NCI-H226 (cell line): ENCODE results near the gene HTT-AS.
"Not testable (repeated sequence)": the region's sequence is repeated elsewhere in the genome, so short reads cannot be mapped to it uniquely, and the experiment has no call there.

Experiments used
- DNase-seq: peaks from one replicate; pipeline ENCODE4 v3.0.0-alpha.2; 2015

Gene HTT-AS

DNA sequence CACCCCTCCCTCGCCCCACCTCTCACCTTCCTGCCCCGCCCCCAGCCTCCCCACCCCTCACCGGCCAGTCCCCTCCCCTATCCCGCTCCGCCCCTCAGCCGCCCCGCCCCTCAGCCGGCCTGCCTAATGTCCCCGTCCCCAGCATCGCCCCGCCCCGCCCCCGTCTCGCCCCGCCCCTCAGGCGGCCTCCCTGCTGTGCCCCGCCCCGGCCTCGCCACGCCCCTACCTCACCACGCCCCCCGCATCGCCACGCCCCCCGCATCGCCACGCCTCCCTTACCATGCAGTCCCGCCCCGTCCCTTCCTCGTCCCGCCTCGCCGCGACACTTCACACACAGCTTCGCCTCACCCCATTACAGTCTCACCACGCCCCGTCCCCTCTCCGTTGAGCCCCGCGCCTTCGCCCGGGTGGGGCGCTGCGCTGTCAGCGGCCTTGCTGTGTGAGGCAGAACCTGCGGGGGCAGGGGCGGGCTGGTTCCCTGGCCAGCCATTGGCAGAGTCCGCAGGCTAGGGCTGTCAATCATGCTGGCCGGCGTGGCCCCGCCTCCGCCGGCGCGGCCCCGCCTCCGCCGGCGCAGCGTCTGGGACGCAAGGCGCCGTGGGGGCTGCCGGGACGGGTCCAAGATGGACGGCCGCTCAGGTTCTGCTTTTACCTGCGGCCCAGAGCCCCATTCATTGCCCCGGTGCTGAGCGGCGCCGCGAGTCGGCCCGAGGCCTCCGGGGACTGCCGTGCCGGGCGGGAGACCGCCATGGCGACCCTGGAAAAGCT is at the start of gene HTT-AS, which contains the start of gene HTT:
Gene HTT-AS, minus strand, starts transcription at position 461 of the 768 bp plus-strand sequence.
Gene HTT, plus strand, starts transcription at position 604 of the 768 bp plus-strand sequence. Its CDS starts 145 bp downstream, at position 749.
- DNase-seq = peak; percentile 81

- DNase-seq = no peak
These were observed 48.9 kb upstream of the HTT-AS start for GRCh38 chr4:3123181-3123671.

GRCh38 chr4:3122081-3122563 is 47.8 kb upstream of the HTT-AS start:
- no peak for DNase-seq

DNA sequence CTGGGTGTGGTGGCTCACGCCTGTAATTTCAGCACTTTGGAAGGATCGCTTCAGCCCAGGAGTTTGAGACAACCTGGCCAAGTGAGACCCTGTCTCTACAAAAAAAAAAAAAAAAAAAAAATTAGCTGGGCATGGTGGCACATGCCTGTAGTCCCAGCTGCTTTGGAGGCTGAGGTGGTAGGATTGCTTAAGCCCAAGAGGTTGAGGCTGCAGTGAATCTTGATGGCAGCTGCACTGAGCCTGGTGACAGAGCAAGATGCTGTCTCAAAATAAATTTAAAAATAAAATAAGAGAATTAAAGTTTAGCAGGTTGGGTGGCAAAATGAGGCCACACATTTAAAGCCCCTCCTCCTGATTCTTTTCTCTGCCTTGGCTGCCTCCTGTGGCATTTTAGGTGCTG is 47.3 kb upstream of the HTT-AS start:
- no peak for DNase-seq

- DNase-seq = no peak
These were observed 46.8 kb upstream of the HTT-AS start for GRCh38 chr4:3121110-3121509.

GRCh38 chr4:3119464-3119863 is 45.1 kb upstream of the HTT-AS start:
- no peak for DNase-seq

DNA sequence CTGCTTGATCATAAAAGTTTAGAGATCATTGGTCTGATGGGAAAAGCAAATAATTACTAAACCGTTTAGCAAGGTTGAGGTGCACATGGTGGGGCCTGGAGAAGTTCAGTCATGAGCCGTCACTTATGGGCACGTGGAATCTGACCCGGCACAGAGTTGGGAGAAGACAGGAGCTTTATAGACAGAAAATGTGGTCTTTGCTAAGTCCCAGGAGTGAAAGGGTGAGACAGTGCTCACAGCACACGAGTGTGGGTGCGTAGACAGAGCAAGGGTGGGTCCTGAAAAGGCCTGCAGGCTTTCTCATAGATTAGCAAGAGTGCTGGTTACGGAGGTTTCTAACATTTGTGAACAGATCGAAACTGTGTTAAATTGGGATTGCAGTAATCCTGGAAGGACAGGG is 44.0 kb upstream of the HTT-AS start:
- no peak for DNase-seq

GRCh38 chr4:3116955-3117354 is 42.6 kb upstream of the HTT-AS start:
- no peak for DNase-seq

GRCh38 chr4:3115637-3116270 is 41.4 kb upstream of the HTT-AS start:
- no peak for DNase-seq

DNA sequence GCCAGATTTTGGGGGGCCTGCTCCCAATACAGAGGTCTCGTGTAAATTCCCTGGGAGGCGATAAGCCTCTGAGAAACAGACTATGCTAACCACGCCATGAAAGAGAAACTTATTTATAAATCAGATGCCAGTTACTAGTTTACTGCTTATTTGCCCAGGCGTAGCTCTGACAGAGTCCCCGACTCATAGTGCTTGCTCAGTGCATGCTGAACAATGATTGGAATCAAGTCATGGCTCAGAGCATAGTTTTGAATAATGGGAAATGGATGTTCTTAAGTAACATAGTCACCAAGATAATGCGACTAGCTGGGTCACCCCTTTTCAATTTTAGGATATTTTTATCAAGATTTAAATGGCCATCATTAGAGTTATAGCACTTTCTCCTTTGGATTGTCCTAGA is 40.0 kb upstream of the HTT-AS start:
- DNase-seq = no peak

- DNase-seq = no peak
These were observed 38.5 kb upstream of the HTT-AS start for GRCh38 chr4:3112609-3113469.

GRCh38 chr4:3112201-3112600 is 37.9 kb upstream of the HTT-AS start:
- no peak for DNase-seq

GRCh38 chr4:3111461-3111860 is 37.1 kb upstream of the HTT-AS start:
- peak; percentile 32 for DNase-seq

DNA sequence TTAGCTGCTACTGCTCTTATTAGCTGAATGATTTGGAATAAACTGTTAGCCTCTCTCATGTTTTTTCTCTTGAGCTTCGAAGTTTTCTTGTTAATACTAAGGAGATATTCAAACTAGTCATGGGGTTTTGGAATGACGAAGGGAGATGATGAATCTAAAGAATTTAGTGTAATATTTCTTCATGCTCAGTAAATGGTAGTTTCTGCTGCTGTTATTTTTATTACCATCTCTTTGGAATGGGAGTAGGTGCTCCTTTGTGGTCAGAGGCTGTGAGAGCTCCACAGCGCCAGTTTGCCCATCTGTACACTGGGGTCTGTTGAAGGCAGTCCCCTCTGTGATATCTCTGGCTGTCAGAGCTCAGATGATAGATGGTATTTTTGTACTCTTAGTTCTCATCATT is 33.9 kb upstream of the HTT-AS start:
- no peak for DNase-seq

DNA sequence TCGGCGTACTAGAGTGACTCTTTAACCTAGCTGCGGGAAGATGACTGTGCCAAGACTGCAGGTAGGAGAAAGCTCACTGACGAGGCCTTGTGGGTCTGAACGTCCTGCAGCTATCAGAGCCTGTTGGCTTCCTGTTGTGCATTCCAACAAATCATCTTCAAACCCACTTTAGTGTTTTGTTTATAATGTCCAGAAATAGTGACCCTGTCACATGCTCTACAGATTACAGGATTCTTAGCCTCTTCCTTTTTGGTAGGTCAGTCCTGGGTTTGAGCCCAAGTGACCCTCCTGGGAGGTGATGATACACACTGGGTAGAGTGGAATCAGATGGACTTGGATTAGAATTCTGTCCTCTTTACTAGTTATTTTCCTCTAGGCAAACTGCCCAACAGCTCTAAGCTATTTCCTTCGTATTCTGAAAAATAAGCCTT is 33.4 kb upstream of the HTT-AS start:
- DNase-seq = no peak

DNA sequence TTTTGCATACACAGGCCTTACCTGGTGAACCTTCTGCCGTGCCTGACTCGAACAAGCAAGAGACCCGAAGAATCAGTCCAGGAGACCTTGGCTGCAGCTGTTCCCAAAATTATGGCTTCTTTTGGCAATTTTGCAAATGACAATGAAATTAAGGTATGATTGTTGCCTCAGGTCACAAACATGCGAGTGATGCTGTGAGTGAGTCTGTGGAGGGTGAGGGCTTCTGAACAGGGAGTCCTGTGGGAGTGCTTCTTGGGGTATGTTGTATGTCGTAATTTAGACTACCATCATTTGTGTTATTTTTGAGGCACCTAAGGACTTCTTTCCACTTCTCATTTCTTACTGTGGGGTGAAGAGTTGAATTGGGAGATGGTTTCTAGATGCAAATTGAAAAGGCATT is 32.9 kb upstream of the HTT-AS start:
- no peak for DNase-seq

DNA sequence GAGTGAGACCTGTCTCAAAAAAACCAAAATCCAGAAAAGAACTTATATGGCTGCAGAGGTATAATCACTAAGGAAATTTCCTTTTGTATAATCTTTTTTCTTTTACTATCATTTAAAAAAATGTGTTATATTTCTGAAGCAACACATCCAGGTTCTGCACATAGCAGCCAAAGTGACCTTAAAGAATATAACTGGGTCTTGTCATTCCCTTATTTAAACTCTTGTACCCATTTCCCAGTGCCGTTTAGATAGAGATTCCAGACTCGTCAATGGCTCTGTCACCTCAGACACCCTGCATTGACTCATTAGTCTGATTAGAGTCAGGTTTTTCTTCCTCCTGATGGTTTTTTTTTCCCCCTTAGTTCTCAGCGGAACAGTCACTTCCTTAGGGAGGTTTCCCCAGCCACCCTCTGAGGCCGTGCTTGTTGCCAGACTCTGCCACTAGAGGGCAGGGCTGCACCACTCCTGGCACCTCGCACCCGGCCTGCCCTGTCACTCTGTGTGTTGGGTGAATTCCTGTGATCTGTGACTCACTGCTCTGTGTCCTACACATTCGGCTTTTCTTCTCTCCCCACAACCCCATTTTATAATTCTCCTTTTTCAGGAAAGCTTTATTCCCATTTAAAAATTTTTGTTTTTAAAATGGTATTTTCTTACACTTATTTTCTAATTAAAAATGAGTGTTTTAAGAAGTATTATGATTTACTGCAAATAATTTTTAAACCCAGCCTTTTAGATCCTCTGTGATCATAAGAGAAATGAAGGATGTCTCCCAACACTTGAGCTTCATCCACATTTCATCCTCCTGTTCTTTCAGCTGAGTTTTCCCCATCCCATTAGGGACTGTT is 32.2 kb upstream of the HTT-AS start:
- peak; percentile 72 for DNase-seq

DNA sequence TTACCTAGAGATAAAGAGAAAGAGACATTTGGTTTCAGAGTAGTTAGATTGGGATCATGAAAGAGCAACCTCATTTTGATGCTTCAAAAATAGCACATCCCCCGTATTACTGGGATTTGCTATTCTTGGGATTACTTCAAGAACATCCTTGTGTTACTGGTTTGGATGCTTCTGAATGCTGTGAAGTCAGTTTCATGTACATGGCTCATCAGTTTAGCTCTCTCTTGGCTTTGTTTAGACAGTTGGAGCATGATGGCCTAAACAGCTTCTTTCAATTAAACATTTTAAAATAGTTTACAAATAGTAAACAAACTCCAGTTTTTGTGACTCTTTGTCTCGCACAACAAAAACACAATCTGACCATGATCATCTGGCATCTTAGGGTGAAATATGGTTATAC is 24.0 kb upstream of the HTT-AS start:
- no peak for DNase-seq

DNA sequence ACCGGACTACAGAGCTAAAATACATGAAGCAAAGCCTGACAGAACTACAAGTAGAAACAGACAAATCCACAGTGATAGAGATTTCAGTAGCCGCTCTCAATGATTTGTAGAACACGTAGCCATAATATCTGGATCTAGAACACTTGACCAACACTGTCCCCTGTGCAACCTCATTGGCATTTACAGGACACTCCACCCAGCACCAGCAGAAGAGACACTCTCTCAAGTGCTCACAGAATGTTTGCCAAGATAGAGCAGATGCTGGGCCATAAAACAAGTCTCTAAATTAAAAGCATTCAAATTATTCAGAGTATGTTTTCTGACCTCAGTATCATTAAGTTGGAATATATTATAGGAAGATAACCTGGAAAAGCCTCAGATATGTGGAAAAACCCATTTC is 21.9 kb upstream of the HTT-AS start:
- no peak for DNase-seq

DNA sequence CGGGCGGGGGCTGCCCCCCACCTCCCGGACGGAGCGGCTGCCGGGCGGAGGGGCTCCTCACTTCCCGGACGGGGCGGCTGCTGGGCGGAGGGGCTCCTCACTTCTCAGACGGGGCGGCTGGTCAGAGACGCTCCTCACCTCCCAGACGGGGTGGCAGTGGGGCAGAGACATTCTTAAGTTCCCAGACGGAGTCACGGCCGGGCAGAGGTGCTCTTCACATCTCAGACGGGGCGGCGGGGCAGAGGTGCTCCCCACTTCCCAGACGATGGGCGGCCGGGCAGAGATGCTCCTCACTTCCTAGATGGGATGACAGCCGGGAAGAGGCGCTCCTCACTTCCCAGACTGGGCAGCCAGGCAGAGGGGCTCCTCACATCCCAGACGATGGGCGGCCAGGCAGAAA is 20.4 kb upstream of the HTT-AS start:
- DNase-seq = not testable (repeated sequence)

GRCh38 chr4:3091464-3091863 is 17.1 kb upstream of the HTT-AS start:
- no peak for DNase-seq

DNA sequence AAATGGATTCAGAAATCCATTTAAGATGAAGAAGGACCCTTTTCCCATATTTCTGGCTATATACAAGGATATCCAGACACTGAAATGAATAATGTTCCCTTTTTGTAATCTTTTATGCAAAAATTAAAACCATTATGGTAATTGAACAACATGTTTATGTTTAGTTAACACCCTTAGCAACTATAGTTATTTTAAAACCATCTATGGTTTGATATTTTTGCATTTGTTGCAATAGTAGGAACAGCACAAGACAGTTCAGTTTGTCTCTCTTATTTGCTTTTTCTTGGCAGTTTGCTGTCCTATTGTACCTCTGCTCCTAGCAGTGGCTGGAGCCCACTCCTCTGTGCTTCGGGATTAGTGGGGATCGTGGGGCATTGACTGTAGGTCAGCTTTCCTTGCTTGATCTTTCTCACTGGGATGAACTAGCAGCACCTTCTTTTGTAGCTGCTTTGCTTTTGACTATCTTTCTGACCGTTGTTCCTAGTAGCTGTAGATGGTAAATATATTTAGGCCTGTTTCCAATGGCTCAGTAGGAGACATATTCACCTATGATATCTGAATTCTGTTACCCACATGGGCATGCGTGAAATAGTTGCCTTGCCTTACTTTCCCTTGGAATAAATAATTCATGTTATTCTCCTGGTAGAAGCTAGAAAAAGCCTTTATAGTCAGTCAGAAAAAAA is 12.9 kb upstream of the HTT-AS start:
- DNase-seq = no peak
